IMR-90 (cell line): ENCODE measurements around the gene RAB34.

Source experiments
- CEBPB ChIP-seq: IDR thresholded peaks from 2 replicates; pipeline ENCODE4 v1.6.1; 2012; ENCODE audit warnings: low read depth, low read length, improper control_type of control experiment
- FOS ChIP-seq: fragments of 150-350 bp; IDR thresholded peaks from 2 replicates; pipeline ENCODE4 v1.6.1; 2016; ENCODE audit warnings: low read depth, low read length
- MXI1 ChIP-seq: IDR thresholded peaks from 2 replicates; pipeline ENCODE4 v1.6.1; 2012; ENCODE audit warnings: low read depth, mild to moderate bottlenecking, low read length, moderate library complexity, borderline replicate concordance
- NFE2L2 ChIP-seq: fragments of 150-350 bp; IDR thresholded peaks from 2 replicates; pipeline ENCODE4 v1.6.1; 2016; ENCODE audit warnings: low read depth, mild to moderate bottlenecking, low read length
- POLR2A ChIP-seq: IDR thresholded peaks from 2 replicates; pipeline ENCODE4 v1.6.1; 2012; ENCODE audit warnings: mild to moderate bottlenecking, low read depth, low read length
- RAD21 ChIP-seq: IDR thresholded peaks from 2 replicates; pipeline ENCODE4 v1.6.1; 2012; ENCODE audit warnings: low read length, improper control_type of control experiment
- RCOR1 ChIP-seq: IDR thresholded peaks from 2 replicates; pipeline ENCODE4 v1.6.1; 2012; ENCODE audit warnings: mild to moderate bottlenecking, low read length, improper control_type of control experiment; ENCODE audit not compliant: insufficient replicate concordance
- RFX5 ChIP-seq: IDR thresholded peaks from 2 replicates; pipeline ENCODE4 v1.8.0; 2012; ENCODE audit warnings: low read depth, mild to moderate bottlenecking, low read length, moderate library complexity
- SMC3 ChIP-seq: fragments of 150-350 bp; IDR thresholded peaks from 2 replicates; pipeline ENCODE4 v1.6.1; 2016; ENCODE audit warnings: low read depth, mild to moderate bottlenecking, antibody characterized with exemption, low read length, moderate library complexity
- TF ChIP-seq, protein P1 (sequence below): conservative IDR thresholded peaks from 2 replicates; pipeline ENCODE4 v1.5.1; 2012; ENCODE audit warnings: mild to moderate bottlenecking, low read depth, low read length, improper control_type of control experiment

DNA sequence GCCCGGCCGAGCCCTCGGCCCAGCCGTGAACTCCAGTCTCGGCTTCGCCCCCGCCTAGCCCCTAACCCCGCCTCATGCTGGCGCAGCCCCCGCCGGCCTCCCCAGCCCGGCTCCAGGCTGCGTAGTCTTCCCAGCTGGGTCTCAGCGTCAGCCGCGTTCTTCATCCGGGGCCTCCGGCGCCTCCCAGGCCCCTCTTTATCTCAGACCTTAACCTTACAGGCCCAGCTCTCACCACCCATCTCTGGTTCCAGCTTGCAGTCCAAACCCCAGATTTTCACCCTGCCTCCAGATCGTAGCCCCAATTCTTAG lies 6.0 kb downstream of the RAB34 start, which contains the start of gene PROCA1:
- TF ChIP-seq POLR2A (no peak), SMC3 (no peak), RAD21 (no peak), RCOR1 (no peak), RFX5 (no peak), FOS (no peak), NFE2L2 (no peak), MXI1 (peak; percentile 4; the same call in 1 of the 2 replicates), CEBPB (no peak)
- TF ChIP-seq, protein P1, sequence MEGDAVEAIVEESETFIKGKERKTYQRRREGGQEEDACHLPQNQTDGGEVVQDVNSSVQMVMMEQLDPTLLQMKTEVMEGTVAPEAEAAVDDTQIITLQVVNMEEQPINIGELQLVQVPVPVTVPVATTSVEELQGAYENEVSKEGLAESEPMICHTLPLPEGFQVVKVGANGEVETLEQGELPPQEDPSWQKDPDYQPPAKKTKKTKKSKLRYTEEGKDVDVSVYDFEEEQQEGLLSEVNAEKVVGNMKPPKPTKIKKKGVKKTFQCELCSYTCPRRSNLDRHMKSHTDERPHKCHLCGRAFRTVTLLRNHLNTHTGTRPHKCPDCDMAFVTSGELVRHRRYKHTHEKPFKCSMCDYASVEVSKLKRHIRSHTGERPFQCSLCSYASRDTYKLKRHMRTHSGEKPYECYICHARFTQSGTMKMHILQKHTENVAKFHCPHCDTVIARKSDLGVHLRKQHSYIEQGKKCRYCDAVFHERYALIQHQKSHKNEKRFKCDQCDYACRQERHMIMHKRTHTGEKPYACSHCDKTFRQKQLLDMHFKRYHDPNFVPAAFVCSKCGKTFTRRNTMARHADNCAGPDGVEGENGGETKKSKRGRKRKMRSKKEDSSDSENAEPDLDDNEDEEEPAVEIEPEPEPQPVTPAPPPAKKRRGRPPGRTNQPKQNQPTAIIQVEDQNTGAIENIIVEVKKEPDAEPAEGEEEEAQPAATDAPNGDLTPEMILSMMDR: no peak
